ENCODE results near the gene HACL1.

The HACL1 gene

DNA sequence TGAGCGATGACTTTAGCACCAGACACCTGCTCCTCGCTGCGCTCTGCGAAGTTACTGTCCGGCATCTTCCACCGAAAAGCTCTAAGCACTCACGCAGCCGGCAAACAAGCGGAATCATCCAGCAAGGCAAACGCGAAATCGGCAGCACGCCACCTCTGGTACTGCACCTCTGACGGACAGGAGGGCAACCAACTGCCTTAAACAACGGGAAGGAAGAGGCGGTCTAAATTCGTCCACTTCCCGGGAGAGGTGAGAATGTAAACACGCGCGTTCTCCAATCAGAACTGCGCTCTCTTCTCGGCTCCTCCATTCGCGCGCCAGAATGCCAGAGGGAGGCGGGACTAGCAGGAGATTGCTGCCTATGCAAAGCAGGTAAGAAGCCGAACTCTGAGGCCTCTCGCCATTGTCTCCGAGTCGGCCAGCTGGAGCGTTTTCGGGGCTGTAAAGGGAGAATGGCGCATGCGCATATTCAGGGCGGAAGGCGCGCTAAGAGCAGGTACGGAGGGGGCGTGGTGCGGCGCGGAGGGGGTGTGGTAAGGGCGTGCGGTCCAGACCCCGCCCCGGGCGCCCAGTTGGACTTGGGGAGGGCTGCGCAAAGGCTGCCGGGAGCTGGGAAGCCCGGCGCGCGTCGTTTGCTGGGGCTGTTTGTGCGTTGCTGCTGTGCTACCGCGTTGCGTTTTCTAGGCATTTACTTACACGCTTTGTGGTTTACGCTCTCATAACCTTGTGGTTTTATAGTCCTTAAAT lies at the start of gene HACL1, which contains the start of gene BTD:
HACL1 (minus strand) TSS at position 171 of the 747 bp plus-strand sequence; CDS start at position 65, 106 bp downstream.
BTD (plus strand) TSS at position 347 of the 747 bp plus-strand sequence. CDS start 33,695 bp downstream, outside the sequence.
- no peak for DNase-seq

DNA sequence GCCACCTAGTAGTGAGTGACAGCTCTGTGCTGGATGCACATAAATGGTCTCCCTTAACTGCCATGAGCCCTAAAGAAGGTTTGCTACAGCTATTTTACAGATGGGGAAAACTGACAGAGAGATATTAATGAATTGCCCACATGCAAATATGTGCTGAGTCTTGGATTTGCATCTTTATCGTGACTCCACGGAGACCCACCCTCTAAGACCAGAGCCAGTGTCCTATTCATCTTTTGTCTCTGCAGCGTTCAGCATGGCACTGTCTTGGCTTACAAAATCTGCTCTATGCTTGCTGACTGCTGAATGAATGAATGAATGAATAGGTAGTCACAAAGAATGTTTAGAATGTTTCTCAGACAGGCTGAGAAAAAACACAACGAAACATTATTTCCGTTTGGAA lies 48.5 kb upstream of the HACL1 start:
- DNase-seq, result no peak

DNA sequence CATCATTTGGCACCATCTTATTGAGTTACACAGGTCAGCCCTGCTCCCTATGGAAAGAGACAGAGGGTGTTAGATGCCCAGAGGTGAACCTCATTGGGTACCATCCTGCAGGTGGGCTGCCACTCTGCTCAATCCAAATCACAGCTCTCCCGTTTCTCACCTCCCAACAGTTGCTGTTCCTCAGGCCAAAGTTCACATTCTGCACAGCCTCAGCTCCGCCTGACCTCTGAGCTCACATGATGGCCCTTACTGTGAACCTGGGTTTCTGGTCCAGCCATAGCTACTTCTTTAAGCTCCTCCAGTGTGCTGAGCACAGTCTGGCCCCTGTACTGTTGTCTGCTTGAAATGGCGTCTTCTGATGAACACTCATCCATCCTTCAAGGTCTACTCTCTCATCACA lies 48.0 kb upstream of the HACL1 start:
- DNase-seq, result no peak

DNA sequence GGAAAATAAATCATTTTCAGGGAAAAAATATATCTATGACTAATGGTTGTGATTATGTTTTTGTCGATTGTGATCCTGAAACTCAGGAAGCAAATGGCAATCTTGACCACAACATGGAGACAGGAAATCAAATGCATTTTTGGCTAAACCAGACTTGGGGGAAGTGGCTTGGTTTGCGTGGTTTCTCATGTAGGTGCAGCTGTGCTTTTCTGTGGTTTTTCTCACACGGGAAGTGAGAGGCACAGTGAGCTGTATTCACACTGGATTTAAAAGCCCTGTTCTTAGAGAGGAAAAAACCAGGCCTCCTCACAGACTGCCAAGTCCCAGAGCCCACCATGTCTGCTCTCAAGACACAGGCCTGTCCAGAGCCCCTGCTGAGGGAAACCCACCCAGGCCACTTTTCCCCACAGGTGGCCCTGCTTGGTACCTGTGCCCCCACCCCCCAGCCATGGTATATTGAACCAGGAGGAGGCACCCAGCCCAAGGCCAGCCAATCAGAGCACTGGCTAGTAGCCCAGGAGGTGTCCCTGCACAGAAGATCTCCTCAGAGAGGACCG lies 46.3 kb upstream of the HACL1 start:
- DNase-seq, result no peak

DNA sequence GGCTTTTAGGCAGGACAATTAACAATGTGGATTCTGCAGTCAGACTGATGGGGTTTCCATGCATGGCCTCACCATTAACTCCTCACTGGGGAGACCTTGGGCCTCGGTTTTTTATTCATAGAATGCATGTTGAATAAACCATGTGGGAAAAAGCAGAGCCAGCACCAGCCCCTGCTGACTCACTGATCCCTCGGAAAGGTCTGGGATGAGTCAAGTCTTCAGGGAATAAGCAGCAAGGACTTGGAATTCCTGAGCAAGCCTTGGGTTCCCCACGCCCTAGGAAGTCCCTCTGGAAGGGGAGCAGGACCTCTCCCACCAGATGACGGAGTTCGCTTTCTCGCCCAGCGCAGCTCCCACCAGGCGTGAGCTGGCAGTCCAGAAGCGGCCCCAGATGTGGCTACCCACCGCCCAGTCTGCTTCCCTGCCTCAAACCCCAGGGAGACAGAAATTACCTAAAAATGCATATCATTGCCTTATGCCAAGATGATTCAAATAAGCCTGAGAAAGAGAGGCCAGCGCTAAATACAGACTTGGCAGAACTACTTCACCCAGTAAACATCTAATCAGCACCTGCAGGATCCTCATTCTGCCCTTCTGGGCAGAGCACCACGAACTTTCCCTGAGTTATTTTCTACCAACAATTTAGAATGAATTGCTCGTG lies 45.6 kb upstream of the HACL1 start:
- DNase-seq, result no peak

DNA sequence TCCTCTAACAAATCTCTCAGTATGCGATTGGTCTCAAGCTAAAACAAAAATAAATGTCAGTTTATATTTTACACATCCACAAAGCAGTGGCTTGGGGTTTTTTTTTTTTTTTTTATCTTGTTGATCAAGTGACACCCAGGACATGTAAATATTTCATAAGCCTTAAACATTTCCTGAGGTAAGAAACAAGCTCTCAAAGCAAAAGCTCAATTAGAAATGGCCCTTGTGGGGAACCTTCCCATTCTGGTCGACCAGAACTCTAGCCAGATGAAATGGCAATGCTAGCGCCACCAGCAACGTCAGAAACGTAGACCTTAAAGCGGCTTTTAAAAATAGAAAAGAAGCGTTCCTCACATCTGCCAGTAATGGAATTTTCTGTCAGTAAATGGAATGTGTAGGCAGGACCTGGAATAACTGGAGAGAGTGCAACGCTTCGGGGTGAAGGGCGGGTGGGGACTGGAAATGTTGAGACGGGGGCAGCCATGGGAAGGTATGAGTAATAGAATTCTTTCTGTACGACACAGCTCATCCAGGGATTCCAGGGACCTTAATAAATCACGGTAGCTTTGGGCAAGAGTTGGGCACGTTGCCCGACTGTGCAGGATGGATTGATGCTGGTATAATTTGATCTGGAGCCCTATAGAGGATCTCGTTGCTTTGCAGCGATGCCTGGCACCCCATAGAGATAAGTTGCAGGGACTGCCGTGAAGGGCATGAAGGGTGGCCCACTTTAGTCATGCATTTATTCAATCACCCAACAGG lies 44.6 kb upstream of the HACL1 start:
- DNase-seq, result no peak

DNA sequence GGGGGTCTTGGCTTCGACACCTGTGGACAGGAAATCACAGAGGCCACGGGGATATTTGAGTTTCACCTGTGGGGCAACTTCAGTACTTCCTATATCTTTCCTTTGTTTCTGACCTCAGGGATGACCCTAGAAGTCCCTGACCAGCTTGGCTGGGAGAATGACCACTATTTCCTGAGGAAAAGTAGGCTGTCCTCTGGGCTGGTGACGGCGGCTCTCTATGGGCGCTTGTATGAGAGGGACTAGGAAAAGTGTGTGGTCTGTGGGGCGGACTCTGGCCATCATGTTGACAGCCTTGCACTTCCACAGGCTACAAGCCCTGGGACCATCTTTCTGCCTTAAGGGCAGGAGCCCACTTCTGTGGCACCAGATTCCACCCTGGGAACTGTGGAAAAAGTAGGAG lies 43.9 kb upstream of the HACL1 start:
- no peak for DNase-seq

DNA sequence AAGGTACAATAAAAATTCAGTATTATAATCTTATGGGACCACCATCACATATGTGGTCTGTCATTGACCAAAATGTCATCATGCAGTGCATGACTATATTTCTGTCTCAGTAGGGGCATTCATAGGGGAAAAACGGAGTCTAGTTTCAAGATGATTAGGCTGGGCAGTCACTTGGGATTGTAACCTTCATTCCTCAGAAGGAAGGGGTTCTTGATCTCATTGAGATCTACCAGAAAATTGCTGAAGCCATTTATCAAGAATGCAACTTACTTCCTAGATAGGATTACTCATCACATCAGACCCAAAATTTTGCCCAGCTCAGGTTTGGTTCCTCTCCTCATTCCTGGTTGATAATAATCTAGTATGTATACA lies 37.5 kb upstream of the HACL1 start:
- no peak for DNase-seq

DNA sequence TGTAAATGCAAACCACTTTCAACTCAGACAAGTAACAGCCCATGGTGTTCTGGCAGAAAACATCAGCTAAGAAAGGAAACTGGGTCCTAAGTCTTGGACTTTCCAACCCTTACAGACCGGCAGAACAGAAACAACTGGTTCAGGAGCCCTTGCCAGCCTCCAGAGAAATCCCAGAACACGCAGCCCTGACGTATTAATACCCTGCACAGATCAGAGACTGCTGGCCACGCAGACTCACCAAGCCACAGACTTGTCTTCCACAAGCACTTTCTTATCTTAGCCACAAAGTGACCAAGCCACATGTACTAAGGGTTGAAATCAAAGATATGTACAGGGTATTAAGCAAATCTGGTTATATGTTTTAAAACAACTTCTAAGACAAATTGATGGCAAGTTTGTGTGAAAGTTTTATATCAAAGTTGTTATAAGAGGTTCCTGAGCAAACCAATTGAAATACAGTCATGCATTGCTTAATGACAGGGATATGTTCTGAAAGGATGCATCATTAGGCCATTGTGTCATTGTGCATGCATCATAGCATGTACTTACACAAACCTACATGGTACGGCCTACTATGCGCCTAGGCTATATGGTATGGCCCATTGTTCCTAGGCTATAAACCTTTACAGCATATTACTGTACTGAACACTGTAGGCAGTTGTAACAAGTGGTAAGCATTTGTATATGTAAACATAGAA lies 37.0 kb upstream of the HACL1 start:
- no peak for DNase-seq

DNA sequence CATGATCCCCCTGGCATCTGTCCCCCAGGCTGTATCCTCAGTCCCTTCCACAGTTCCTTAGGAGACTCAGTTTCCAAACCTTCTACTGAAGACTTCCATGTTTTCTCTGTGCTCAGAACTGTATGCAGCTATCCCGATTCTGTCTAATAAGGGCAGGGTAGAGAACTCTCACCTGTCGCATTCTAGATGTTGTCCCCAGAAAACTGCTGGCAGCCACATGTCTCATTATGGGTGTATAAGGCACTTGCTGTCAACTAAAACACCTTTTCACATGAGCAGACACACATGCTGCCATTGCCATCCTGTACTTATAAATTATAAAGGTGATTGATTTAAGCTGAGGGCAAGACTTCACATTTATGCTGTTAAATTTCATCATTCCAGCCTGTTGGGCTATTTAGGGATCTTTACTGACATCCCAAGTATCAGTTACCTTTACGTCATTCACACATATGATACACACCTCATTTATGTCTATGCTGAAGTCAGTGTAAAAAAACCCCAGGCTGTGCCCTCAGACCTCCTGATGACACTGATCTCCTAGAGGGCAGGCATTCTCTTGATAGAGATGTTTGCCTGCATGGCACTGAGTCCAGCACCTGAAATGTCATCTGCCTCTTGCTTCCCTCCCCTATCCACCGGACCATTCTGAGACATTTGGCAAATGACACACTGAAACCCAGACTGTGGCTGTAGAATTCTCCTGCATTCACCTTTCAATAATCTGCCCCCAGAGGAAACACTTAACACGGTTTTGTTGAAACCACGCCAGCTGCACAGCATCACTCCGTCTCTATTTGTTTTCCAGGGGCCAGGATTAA lies 36.0 kb upstream of the HACL1 start:
- DNase-seq, result no peak

DNA sequence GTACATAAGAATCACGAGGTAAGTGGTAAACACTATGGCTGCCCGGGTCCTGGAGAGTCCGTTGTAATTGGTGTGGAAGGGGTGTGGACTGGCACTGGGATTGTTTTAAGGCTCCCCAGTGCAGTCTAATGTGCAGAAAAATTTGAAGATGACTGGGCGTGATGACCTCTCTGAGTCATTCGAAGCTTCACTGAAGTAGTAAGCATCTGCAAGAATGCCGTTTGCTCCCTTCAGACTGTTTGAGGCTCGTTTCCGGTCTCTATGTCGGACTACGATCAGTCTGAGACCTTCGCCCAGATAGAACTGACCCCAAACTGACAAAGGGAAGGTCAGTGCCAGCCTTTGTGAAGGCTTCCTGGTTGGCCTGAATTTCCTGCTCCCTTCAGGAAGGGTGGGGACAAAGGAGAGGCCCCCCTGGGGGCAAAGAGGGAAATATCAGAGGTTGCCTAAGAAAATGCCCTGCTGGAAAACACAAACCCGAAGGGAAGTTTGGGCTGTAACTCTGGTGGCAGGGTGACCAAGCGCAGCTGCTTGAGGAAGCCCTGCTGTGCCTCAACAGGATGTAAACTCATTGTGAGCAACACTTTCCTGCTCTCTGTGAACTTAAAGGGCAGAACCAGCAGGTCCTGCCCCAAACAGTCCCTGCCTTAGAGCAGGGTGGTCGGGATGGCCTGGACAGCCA lies 34.8 kb upstream of the HACL1 start:
- no peak for DNase-seq

DNA sequence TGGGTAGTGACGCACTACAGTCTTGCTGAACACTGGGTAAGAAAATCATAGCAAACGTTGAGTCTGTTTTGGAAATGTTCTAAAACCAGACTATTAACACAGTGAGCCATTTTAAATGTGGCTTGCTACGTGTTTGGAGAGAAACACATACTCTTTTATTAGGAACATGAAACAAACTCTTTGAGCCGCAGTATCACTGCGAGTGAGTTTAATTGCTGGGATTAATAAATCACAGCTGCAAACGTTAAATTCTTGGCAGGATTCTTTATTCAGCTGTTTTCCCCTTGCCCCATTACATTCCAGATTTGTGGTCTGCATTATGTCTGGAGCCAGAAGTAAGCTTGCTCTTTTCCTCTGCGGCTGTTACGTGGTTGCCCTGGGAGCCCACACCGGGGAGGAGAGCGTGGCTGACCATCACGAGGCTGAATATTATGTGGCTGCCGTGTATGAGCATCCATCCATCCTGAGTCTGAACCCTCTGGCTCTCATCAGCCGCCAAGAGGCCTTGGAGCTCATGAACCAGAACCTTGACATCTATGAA lies 33.8 kb upstream of the HACL1 start:
- no peak for DNase-seq

DNA sequence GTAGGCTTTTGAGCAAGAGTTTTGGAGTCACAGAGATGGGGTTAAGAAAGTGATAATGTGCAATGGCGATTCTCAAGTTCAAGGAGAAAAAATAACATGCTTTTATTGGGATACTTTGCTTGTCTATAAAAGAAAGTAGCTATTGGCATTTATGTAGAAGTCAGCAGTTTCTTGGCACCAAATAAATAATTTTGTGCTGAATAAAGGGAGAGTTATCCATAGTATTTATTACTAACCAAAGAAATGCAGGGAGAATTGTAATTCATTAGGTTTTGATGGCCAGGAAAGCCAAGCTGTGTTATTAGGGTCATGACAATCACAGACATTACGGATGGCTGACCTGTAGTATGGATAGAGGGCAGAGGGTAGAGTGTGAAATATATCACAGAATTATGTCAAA lies 33.3 kb upstream of the HACL1 start:
- no peak for DNase-seq

DNA sequence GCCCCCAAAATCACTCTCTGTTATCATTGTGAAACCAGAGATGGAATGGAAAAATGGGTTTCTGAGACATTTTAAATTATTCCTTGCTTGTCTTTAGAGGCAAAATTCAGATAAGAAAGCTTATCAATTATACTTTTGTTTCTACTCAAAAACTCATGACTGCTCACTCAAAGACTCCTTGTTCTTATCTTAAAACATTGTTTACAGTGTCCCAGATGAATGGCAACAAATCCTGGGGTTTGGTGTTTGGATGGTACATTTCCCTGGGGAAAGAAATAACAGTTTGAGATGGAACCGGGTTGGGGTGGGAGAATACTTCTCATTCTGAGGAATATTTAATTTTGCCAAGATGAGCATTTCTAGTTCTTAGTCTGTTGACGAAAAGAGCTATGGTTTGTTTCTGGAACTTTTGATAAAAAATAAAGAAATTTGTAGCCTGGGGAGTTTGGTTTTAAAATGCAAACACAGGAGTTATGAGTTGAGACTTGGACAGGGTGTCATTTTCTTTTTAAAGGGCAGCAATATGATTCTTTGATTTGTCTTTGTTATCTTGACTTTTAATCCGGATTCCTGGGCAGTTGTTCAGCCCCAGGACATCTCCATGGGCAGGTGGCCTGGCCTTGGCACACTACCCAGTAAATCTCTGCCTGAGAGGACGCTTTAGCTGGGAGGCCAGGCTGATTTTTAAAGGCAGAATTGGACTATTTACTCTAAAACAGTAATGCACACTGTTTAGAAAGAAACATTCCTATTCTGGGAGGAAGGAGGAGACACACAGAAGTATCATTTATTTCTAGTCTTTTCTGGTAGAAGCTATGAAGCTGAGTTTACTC lies 32.6 kb upstream of the HACL1 start:
- no peak for DNase-seq

DNA sequence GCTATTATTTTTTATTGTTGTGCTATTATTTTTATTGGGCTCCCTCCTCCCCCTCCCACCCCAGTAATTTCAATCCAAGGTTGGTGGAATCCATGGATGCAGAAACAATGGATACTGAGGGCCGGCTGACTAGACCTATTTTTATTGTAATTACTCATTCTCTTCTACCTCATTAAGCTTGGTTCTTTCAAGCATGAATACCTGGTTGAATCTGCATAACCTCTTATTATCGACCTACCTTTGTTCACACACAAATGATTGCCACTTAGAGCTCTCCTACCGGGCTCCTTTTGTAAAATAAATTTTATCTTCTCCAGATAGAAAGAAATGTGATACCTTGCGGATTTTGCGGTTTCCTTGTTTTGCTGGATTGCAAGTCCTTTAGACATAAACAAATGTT lies 31.8 kb upstream of the HACL1 start:
- no peak for DNase-seq

DNA sequence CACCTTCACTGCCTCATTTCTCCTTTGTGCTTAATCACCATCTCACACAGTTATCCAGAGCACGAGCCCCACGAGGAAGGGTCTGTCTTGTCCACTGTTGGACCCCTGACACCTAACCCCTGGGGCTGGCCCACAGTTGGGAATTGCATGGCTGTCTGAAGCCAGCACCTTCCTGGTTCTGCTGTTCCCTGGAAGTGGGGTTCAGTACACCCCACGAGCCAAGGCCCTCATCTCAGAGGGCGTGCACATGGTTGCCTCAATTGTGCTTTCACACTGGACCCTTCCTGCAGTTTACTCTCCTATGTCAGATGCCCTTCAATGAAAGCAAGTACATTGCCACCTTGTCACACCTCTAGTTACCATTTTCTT lies 30.8 kb upstream of the HACL1 start:
- no peak for DNase-seq

DNA sequence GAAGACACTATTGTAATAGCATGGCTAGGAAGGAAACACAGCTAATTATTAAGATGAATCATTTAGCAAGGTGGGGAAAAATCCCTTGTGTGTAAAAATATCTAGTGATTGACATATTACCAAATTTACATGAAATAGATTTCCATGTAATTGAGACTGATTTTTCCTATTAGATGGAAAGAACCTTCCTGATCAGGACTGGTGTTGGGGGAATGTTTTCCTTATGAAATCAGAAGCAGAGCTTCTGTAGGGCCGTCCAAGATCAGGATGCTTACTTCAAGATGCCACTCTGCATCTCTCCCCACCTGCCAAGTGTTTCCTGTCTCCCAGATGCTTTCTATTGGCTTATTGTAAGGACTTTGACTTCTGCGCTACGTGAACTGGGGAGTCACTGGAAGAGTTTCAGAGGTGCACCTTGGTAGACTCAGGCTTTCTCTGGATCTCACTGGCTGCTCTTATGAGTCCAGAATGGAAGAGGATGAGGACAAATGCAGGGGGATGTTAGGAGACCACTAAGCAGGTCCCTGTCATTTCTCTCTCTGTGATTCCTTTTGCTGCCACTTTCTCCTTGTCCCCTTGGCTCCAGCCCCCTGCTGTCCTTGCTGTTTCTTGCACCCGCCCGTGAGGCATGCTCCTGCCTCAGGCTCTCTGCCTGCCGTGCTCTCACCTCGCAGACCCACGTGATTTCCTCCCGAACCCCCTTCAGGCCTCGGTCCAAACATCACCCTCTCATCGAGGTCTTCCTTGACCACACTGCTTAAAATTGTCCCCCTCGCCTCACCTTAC lies 30.2 kb upstream of the HACL1 start:
- no peak for DNase-seq

DNA sequence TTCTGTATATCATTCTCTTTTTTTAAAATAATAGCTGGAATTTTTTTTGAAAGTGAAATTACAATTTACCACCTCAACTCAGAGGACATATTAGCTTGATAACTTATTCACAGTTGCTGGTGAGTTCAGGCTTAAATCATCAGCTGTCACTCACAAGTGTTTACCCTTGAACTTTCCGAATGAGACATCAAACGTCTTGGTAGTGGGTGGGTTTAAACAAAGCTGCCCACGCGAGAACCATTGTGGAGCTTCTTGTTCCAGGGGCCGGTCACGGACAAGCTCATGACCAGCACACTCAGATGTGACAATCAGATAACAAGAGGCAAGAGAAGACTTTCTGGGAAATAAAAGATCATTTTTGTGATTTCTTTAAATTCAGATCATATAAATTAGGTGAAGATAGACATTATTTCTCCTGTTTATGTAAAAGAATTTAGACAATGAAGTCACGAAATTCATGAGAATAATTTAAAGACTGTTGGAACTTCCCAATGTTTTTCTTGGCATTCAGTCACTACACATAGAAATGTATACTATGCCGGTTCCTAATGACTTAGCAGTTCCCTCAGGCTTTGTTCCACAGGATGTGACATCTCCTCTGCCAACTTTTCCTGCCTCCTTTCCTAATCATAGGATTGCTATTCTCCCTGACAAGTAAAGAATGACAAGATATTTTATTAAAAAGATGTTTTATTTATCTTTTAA lies 29.4 kb upstream of the HACL1 start:
- DNase-seq, result no peak
